GM12878 (cell line): ENCODE data around the gene DPY19L1. TPM values are rescaled to one million over a fixed set of nuclear protein-coding genes. Genes with fewer than 3 reads are reported as not detected.

Source experiments
- ATAC-seq: fragments of 200-7000 bp; cut with Tn5 transposase; 3 replicates; pipeline ENCODE4 v1.9.1; 2020; ENCODE audit warnings: mild to moderate bottlenecking, moderate library complexity
- BruUV-seq: library from RNA; stranded (reverse); fragments of 400-500 nt; replicated peaks from 2 replicates; lab custom pipeline; 2021; lab: Mats Ljungman, UMichigan
- CTCF ChIA-PET: fragments of 300-600 bp; sonication (Branson Sonifier 250); formaldehyde crosslinking; extraction: SDS; loops from one replicate; lab custom pipeline; 2021; ENCODE audit warnings: inconsistent platforms; lab: Yijun Ruan, JAX
- POLR2A ChIA-PET: fragments of 350-600 bp; formaldehyde crosslinking; extraction: SDS; loops from one replicate; lab custom pipeline; 2021; ENCODE audit warnings: inconsistent platforms; lab: Charles Lee
- RAD21 ChIA-PET: fragments of 300-600 bp; sonication (Branson Sonifier 250); formaldehyde crosslinking; loops from one replicate; lab custom pipeline; 2023; ENCODE audit warnings: antibody characterized with exemption; ENCODE audit not compliant: unreplicated experiment; lab: Charles Lee
- SMC1A ChIA-PET: fragments of 300-600 bp; sonication (Branson Sonifier 250); formaldehyde crosslinking; loops from one replicate; lab custom pipeline; 2023; ENCODE audit not compliant: unreplicated experiment, uncharacterized antibody; lab: Charles Lee
- DNase-seq: peaks from one replicate; pipeline ENCODE4 v3.0.0-alpha.2; 2011; ENCODE audit warnings: low read depth, low spot score
- FAIRE-seq: peaks from 3 replicates; lab custom pipeline; 2011; peaks lifted over from hg19 to GRCh38; lab: Jason Lieb, UNC
- H2AFZ ChIP-seq: 2 replicates; pipeline ENCODE4 v1.6.0; 2011; ENCODE audit warnings: low read depth, low read length, control low read depth; ENCODE audit not compliant: control insufficient read depth
- H3K27ac ChIP-seq: 2 replicates; pipeline ENCODE4 v1.5.1; 2011; ENCODE audit warnings: control low read depth; ENCODE audit not compliant: control insufficient read depth, insufficient read depth
- H3K27me3 ChIP-seq, 2 experiments: replicated peaks in 1 of 2; 2 replicates each; pipeline versions ENCODE4 v1.6.0 to v1.6.1; 2011; ENCODE audit warnings: low read length in 1 of 2; ENCODE audit not compliant: control insufficient read depth in 2 of 2, insufficient read depth in 2 of 2
- H3K36me3 ChIP-seq, 2 experiments: 2 replicates each; pipeline ENCODE4 v1.5.1; 2011; ENCODE audit warnings: low read length in 1 of 2; ENCODE audit not compliant: control insufficient read depth in 2 of 2, insufficient read depth in 2 of 2
- H3K4me1 ChIP-seq: 2 replicates; pipeline ENCODE4 v1.6.1; 2011; ENCODE audit warnings: mild to moderate bottlenecking, low read length, moderate library complexity, mixed read lengths; ENCODE audit not compliant: control insufficient read depth, insufficient read depth
- H3K4me2 ChIP-seq: 2 replicates; pipeline ENCODE4 v1.6.0; 2011; ENCODE audit warnings: control low read depth; ENCODE audit not compliant: control insufficient read depth, insufficient read depth
- H3K4me3 ChIP-seq: fragments of 200-600 bp; sonication (generic); 2 replicates; pipeline ENCODE4 v1.5.1; 2016
- H3K79me2 ChIP-seq: 2 replicates; pipeline ENCODE4 v1.6.0; 2011; ENCODE audit warnings: low read length; ENCODE audit not compliant: control insufficient read depth, insufficient read depth
- H3K9ac ChIP-seq: 2 replicates; pipeline ENCODE4 v1.8.0; 2011; ENCODE audit warnings: low read length, control low read depth, mixed read lengths; ENCODE audit not compliant: control insufficient read depth, insufficient read depth
- H3K9me3 ChIP-seq: replicated peaks from 3 replicates; pipeline ENCODE4 v1.5.1; 2011; ENCODE audit warnings: mild to moderate bottlenecking, low read length; ENCODE audit not compliant: control insufficient read depth, insufficient read depth
- H4K20me1 ChIP-seq: 2 replicates; pipeline ENCODE4 v1.6.0; 2011; ENCODE audit not compliant: control insufficient read depth, insufficient read depth
- ATF2 ChIP-seq: IDR thresholded peaks from 2 replicates; pipeline ENCODE4 v1.6.1; 2012; ENCODE audit warnings: low read length, inconsistent platforms
- MAX ChIP-seq: IDR thresholded peaks from 2 replicates; pipeline ENCODE4 v1.6.1; 2012; ENCODE audit warnings: low read depth, low read length, improper control_type of control experiment
- MEF2A ChIP-seq: IDR thresholded peaks from 2 replicates; pipeline ENCODE4 v1.6.1; 2011; ENCODE audit warnings: low read depth, mild to moderate bottlenecking, low read length, moderate library complexity; ENCODE audit not compliant: insufficient read depth
- POU2F2 ChIP-seq: IDR thresholded peaks from 3 replicates; pipeline ENCODE4 v1.6.1; 2011; ENCODE audit warnings: low read depth, mild to moderate bottlenecking, low read length, borderline replicate concordance
- RAD21 ChIP-seq: IDR thresholded peaks from 2 replicates; pipeline ENCODE4 v1.6.1; 2011; ENCODE audit warnings: mild to moderate bottlenecking, low read depth, low read length, moderate library complexity; ENCODE audit not compliant: insufficient read depth
- SKIL ChIP-seq: fragments of 450-650 bp; IDR thresholded peaks from 2 replicates; pipeline ENCODE4 v1.6.1; 2017; ENCODE audit warnings: mild to moderate bottlenecking, low read depth, inconsistent platforms; ENCODE audit not compliant: poor library complexity, severe bottlenecking
- TBL1XR1 ChIP-seq: IDR thresholded peaks from 2 replicates; pipeline ENCODE4 v1.6.1; 2012; ENCODE audit warnings: low read depth, low read length, improper control_type of control experiment
- WGBS: methylation state at CpG from one replicate; pipeline ENCODE4 v1.1.6; 2016; ENCODE audit warnings: low lambda C conversion rate; ENCODE audit not compliant: insufficient replicate concordance, insufficient coverage; ENCODE audit errors: missing lambda C conversion rate; 5-methylcytosine and 5-hydroxymethylcytosine counted together
- in situ Hi-C: fragments of 300-500 bp; cut with MboI; formaldehyde crosslinking; loops from 9 replicates; pipeline ENCODE4 v1.14.3; 2018; ENCODE audit warnings: mixed read lengths
- intact Hi-C: fragments of 100-400 bp; cut with micrococcal nuclease; formaldehyde crosslinking; loops from one replicate; pipeline ENCODE4 v1.14.2; 2022; ENCODE audit not compliant: unreplicated experiment
- polyA plus RNA-seq, 11 experiments: library from polyadenylated mRNA; depleted of rRNA in 4 of 11; unstranded in 6 of 11; stranded (reverse) in 5 of 11; fragments of >200 nt; fragmentation: Nextera tagmentation in 4 of 11; fragmentation: Illumina TruSeq in 1 of 11; extraction: Ambion mirVana in 4 of 11; extraction: Trizol in 1 of 11; gene quantifications; 1 replicate in 1 of 11; 2 replicates in 10 of 11; pipeline versions ENCODE4 v1.2.1 to v1.2.3, GENCODE V29; 2011 to 2016; ENCODE audit warnings: inconsistent platforms in 2 of 11, missing spikeins in 2 of 11, low read depth in 1 of 11
- total RNA-seq, 4 experiments: library from RNA; depleted of rRNA in 3 of 4; stranded (reverse); fragments of >200 nt in 3 of 4; fragmentation: Illumina TruSeq in 1 of 4; extraction: Trizol in 1 of 4; gene quantifications; 2 replicates each; pipeline versions ENCODE4 v1.2.1 to v1.2.3, GENCODE V29; 2013 to 2021

Gene DPY19L1
- total and polyA plus RNA-seq, 10 of the 15 experiments (the other 5 are each of a cell fraction or from before 2014, with no cell fraction given) = 0.47 to 35.4 (median 3.8) TPM

GRCh38 chr7:35022725-35023124, 14.6 kb downstream of the DPY19L1 start:
- SMC1A ChIA-PET = interaction anchor here (1.1 kb wide), 1 partner anchor 12 kb away, joined by 3 read pairs; no protein-coding TSS in a partner anchor
- Histone ChIP-seq H3K27ac (no peak overlapping the region), H3K27me3 (no peaks in the 10 kb centered on the region), H4K20me1 (no peaks in the 10 kb centered on the region), H3K36me3 (no peaks in the 10 kb centered on the region; a peak in 1 of 4 replicates), H3K4me1 (no peaks in the 10 kb centered on the region), H3K4me3 (no peak overlapping the region), H3K9me3 (no peaks in the 10 kb centered on the region), H3K79me2 (no peaks in the 10 kb centered on the region), H2AFZ (no peak overlapping the region), H3K4me2 (no peak overlapping the region), H3K9ac (no peak overlapping the region)
- no peak for TF ChIP-seq TBL1XR1
- no peak for TF ChIP-seq POU2F2
- no peak for TF ChIP-seq MEF2A
- TF ChIP-seq MAX = no peak
- no peak for TF ChIP-seq RAD21
- TF ChIP-seq ATF2 = no peak
- TF ChIP-seq SKIL = no peak
- 75% methylated on average over 12 of the region's 12 CpGs for WGBS
- no peak for DNase-seq
- in situ Hi-C loops (no loop called here), intact Hi-C loops (no loop called here)
- POLR2A ChIA-PET = no interaction called here
- RAD21 ChIA-PET = no interaction called here
- CTCF ChIA-PET = interaction anchor here (0.6 to 1.6 kb wide), 2 partner anchors 30 to 95 kb away, joined by 3 to 4 read pairs; no protein-coding TSS in a partner anchor
- no peak for ATAC-seq
- FAIRE-seq = no peak
- BruUV-seq = no TSS peak
